AG04449 (cell line): Measurements from ENCODE around the gene SLC35C1.

Experiments used
- CTCF ChIA-PET: fragments of 350-600 bp; formaldehyde crosslinking; extraction: SDS; loops from one replicate; lab custom pipeline; 2021; ENCODE audit warnings: antibody characterized with exemption; lab: Yijun Ruan, JAX
- POLR2A ChIA-PET: fragments of 400-600, 350-600 bp; formaldehyde crosslinking; extraction: SDS; loops from one replicate; lab custom pipeline; 2020; ENCODE audit warnings: antibody characterized with exemption, inconsistent platforms; lab: Yijun Ruan, JAX
- DNase-seq: peaks from one replicate; pipeline ENCODE4 v3.0.0-alpha.2; 2010; ENCODE audit warnings: low read depth, low spot score
- H3K4me3 ChIP-seq: 2 replicates; pipeline ENCODE4 v1.5.1; 2011; ENCODE audit warnings: low read depth, mild to moderate bottlenecking, control low read depth, low read length
- TF ChIP-seq, protein P1 (sequence below): IDR thresholded peaks from one replicate; pipeline ENCODE4 v1.5.1; 2011; ENCODE audit warnings: mild to moderate bottlenecking, moderate library complexity, low read length, control low read depth, inconsistent platforms; ENCODE audit not compliant: insufficient read depth; ENCODE audit errors: missing control alignments

SLC35C1 gene

DNA sequence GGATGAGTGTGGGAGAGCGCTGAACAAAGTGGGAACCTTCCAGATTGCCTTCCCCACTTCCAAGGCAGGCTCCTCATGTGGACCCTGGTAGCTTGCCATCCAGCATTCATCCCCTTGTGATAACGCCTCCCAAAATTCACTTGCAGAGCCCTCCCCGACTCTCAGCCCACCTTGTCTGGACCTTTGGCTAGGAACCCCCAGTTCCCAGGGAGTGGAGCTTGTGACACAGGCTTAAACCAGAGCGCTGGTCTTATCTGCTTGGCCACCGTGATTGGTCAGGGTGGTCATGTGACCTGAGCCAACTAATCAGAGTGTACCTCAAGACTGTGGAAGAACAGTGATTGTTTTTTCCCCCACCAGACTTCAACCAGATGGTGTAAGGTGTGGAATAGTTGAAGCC is 9.6 kb upstream of the SLC35C1 start:
- TF ChIP-seq, protein P1, sequence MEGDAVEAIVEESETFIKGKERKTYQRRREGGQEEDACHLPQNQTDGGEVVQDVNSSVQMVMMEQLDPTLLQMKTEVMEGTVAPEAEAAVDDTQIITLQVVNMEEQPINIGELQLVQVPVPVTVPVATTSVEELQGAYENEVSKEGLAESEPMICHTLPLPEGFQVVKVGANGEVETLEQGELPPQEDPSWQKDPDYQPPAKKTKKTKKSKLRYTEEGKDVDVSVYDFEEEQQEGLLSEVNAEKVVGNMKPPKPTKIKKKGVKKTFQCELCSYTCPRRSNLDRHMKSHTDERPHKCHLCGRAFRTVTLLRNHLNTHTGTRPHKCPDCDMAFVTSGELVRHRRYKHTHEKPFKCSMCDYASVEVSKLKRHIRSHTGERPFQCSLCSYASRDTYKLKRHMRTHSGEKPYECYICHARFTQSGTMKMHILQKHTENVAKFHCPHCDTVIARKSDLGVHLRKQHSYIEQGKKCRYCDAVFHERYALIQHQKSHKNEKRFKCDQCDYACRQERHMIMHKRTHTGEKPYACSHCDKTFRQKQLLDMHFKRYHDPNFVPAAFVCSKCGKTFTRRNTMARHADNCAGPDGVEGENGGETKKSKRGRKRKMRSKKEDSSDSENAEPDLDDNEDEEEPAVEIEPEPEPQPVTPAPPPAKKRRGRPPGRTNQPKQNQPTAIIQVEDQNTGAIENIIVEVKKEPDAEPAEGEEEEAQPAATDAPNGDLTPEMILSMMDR, result no peak
- DNase-seq, result no peak
- no peak overlapping the region for H3K4me3 ChIP-seq
- CTCF ChIA-PET, result interaction anchor here (0.7 to 7.4 kb wide), 2 partner anchors 24 to 140 kb away, joined by 3 to 46 read pairs; no protein-coding TSS in a partner anchor
- POLR2A ChIA-PET, result no interaction called here

DNA sequence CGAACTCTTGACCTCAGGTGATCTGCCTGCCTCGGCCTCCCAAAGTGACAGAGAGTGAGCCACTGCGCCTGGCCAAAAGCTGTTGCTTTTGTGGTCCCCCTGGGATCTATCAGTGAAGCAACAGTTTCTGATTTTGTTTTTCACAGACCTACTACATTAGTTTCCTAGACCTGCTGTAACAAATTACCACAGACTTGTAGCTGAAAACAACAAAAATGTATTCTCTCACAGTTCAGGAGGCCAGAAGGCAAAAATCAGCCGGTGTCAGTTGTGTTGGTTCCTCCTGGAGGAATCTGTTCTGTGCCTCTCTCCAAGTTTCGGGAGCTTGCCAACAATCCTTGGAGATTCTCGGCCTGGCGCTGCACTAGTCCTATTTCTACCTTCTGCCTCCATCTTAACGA is 8.5 kb upstream of the SLC35C1 start:
- CTCF ChIA-PET, result interaction anchor here (7.4 kb wide), 1 partner anchor 25 kb away, joined by 46 read pairs; no protein-coding TSS in a partner anchor
- POLR2A ChIA-PET, result no interaction called here
- TF ChIP-seq, protein P1, result no peak
- DNase-seq, result no peak
- no peak overlapping the region for H3K4me3 ChIP-seq

DNA sequence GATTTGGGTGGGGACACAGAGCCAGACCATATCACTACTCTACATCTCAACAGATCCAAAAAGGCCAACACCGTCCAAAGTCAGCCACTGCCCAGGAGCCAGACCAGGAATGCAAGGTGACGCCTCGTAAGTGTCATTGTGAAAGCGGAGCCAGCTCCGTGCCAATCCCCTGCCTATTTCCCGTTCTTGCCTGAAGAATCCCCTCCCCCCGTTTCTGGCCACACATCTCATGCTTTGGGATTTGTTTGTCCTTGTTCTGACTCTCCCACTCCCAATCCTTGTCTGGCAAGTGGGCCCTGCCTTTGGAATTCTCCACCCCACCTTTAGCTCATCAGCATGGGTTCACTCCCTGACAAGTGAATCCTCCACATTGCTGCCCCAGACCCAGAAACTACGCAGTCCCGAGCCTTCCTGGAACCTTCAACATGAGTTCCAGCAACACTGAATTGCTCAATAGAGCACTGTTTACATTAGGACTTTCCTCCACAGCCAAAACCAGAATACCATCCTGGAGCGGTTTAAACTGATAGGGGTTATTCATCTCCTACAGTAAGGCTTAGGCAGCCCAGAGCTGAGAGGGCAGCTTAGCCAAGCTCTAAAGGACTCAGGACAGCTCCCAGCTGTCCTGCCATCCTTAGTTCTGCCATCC is 6.0 kb upstream of the SLC35C1 start:
- TF ChIP-seq, protein P1, result no peak
- DNase-seq, result no peak
- CTCF ChIA-PET, result interaction anchor here (2.4 kb wide), 1 partner anchor 27 kb away, joined by 9 read pairs; no protein-coding TSS in a partner anchor
- H3K4me3 ChIP-seq, result no peak overlapping the region
- POLR2A ChIA-PET, result no interaction called here

DNA sequence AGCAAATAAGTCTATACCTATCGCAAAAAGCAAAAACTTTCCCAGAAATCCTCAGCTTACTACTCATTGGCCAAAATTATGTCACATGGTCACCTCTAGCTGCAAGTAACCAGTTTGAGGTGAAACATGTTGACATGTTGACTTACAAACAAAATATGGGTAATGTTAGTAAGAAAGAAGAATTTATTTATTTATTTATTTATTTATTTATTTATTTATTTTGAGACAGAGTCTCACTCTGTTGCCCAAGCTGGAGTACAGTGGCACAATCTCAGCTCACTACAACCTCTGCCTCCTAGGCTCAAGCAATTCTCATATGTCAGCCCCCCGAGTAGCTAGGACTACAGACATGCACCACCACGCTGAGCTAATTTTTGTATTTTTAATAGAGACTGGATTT is 5.4 kb upstream of the SLC35C1 start:
- TF ChIP-seq, protein P1, result no peak
- ChIA-PET CTCF (interaction anchor here (2.4 kb wide), 1 partner anchor 28 kb away, joined by 9 read pairs; no protein-coding TSS in a partner anchor), POLR2A (no interaction called here)
- no peak for DNase-seq
- no peak overlapping the region for H3K4me3 ChIP-seq

DNA sequence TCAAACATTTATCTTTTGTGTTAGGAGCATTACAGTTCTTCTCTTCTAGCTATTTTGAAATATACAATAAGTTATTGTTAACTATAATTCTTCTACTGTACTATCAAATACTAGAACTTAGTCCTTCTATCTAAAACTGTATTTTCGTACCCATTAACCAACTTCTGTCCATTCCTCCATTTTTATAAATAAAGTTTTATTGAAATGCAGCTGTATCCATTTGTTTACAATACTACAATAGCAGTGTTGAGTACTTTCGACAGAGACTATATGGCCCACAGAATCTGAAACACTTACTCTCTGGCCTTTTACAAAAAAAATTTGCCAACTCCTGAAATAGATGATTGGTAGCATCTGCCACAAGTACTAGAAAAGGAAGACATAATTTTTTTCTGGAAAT is 4.7 kb upstream of the SLC35C1 start:
- TF ChIP-seq, protein P1, result no peak
- POLR2A ChIA-PET, result no interaction called here
- H3K4me3 ChIP-seq, result no peak overlapping the region
- CTCF ChIA-PET, result interaction anchor here (2.4 kb wide), 1 partner anchor 29 kb away, joined by 9 read pairs; no protein-coding TSS in a partner anchor
- DNase-seq, result no peak

DNA sequence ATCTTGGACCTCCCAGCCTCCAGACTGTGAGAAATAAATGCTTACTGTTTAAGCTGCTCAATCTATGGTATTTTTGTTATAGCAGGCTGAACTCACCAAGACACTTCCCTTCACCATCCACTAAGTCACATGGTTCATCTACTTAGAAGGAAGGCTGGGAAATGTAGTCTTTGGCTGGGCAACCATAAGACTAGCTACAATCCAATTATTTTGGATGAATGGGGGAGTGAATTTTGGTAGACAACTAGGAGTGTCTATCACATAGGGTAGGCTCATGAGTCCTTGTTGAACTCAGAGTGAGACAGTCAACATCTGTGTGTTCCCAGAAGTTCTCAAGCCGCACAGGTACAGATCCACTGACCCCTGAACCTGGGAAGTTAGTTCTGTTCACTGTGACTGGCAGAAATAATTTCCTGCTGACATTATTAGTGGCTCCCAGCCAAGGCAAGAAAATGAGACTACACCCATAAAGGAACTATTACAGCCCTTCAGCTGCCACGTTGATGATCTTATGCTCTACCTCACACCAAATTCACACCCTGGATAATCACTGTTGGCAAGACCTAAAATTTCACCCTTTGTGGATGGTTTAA is 3.1 kb upstream of the SLC35C1 start:
- CTCF ChIA-PET, result interaction anchor here (2.1 kb wide), 1 partner anchor 31 kb away, joined by 10 read pairs; no protein-coding TSS in a partner anchor
- TF ChIP-seq, protein P1, result no peak
- no peak overlapping the region for H3K4me3 ChIP-seq
- POLR2A ChIA-PET, result no interaction called here
- DNase-seq, result no peak
